ENCODE measurements around the gene GRM8.

- TF ChIP-seq GABPA (IDR thresholded peaks at IDR 0.05 in 1 of 2, conservative IDR thresholded peaks at IDR 0.05 in 1 of 2) (no peak), CTCF (IDR thresholded peaks at IDR 0.05; ENCODE audit: low read depth, low read length, missing input control) (no peak), HNF4A (conservative IDR thresholded peaks at IDR 0.05) (no peak), YY1 (IDR thresholded peaks at IDR 0.05) (no peak), FOXA1 (IDR thresholded peaks at IDR 0.05) (no peak), TAF1 (conservative IDR thresholded peaks at IDR 0.05) (no peak), RAD21 (IDR thresholded peaks at IDR 0.05) (no peak), JUND (IDR thresholded peaks at IDR 0.05) (no peak)
These were observed 584.4 kb downstream of the GRM8 start for GRCh38 chr7:126668367-126668752.
